ENCODE results near the gene NHSL1. TPM values are rescaled to one million over a fixed set of nuclear protein-coding genes. Genes with fewer than 3 reads are reported as not detected.

Gene NHSL1
- total RNA-seq, 1 donor from 2014 or later: 23.4 TPM

DNA sequence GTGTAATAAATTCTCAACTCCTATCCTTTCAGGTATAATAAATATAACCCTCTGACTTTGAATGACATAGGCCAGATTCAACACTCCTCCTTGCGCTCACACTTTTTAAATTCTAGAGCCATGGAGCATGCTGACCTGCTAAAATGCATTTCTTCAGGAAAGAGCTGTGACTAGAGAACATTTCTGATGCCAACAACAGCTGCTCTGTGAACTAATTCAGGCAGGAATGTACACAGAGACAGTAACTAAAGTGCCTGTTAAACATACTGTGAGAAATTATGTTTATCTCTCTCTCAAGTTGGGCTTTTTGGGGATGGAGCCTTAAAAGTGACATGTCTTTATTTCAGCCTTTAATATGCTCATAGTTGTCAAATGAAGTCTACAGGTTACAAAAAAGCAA lies 8.3 kb downstream of the NHSL1 start:
- H3K9me3 Mint-ChIP-seq (ENCODE audit: low read depth): no peaks in the 10 kb centered on the region
- peak overlapping the region; percentile 70 for H3K27ac Mint-ChIP-seq (ENCODE audit: unreplicated experiment)
- peaks cover 2% of the 10 kb centered on the region for H3K36me3 Mint-ChIP-seq (ENCODE audit: low read depth)
- DNase-seq (ENCODE audit: low spot score): no peak
- no peak overlapping the region for H3K4me3 Mint-ChIP-seq (ENCODE audit: unreplicated experiment)
- H3K4me1 Mint-ChIP-seq (ENCODE audit: low read depth): peaks cover 51% of the 10 kb centered on the region
- H3K27me3 Mint-ChIP-seq (ENCODE audit: low read depth): no peaks in the 10 kb centered on the region
- TF ChIP-seq, protein P1, sequence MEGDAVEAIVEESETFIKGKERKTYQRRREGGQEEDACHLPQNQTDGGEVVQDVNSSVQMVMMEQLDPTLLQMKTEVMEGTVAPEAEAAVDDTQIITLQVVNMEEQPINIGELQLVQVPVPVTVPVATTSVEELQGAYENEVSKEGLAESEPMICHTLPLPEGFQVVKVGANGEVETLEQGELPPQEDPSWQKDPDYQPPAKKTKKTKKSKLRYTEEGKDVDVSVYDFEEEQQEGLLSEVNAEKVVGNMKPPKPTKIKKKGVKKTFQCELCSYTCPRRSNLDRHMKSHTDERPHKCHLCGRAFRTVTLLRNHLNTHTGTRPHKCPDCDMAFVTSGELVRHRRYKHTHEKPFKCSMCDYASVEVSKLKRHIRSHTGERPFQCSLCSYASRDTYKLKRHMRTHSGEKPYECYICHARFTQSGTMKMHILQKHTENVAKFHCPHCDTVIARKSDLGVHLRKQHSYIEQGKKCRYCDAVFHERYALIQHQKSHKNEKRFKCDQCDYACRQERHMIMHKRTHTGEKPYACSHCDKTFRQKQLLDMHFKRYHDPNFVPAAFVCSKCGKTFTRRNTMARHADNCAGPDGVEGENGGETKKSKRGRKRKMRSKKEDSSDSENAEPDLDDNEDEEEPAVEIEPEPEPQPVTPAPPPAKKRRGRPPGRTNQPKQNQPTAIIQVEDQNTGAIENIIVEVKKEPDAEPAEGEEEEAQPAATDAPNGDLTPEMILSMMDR (IDR thresholded peaks at IDR 0.05): no peak

DNA sequence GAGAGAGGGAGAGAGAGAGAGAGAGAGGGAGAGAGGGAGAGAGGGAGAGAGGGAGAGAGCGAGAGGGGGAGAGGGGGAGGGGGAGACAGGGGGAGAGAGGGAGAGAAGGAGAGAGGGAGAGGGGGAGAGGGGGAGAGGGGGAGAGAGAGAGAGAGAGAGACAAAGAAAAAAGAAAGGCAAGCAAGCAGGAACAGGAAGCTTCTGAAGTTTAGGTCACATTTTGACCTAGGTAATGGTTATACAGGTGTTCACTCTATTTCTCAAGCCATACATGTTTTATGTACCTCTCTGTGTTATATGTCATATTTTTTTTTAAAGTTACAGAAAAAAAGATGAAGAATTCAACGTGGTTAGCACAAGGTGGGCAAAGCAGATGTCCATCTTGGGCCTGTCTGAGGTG lies 9.4 kb downstream of the NHSL1 start:
- Mint-ChIP-seq H3K36me3 (ENCODE audit: low read depth) (peaks cover 2% of the 10 kb centered on the region), H3K4me3 (ENCODE audit: unreplicated experiment) (no peak overlapping the region), H3K9me3 (ENCODE audit: low read depth) (no peaks in the 10 kb centered on the region), H3K27ac (ENCODE audit: unreplicated experiment) (peak overlapping the region; percentile 64), H3K27me3 (ENCODE audit: low read depth) (no peaks in the 10 kb centered on the region), H3K4me1 (ENCODE audit: low read depth) (peaks cover 63% of the 10 kb centered on the region)
- TF ChIP-seq, protein P1 (IDR thresholded peaks at IDR 0.05): no peak
- DNase-seq (ENCODE audit: low spot score): no peak

DNA sequence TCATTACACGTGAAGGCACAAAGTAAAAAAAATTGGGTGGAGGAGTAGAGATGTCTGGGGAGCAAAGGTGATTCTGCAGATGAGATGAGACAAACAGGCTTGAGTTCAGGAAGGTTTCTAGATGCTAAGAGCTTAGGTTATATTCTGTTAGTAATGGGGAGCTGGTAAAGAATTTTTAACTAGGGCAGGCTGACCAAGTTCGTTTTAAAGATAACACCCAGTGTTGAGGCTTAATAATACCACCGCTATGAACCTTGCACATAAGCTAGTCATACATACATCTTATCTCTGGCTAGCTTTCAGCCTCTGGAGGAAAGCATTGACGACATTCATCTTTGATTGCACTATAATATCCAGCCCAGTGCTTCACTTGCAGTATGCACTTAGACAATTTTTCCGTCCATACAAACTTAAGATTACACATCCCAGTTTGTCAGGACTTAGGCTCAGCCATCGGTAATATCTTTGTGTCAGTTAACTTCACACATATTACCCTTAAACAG lies 12.1 kb downstream of the NHSL1 start:
- H3K27ac Mint-ChIP-seq (ENCODE audit: unreplicated experiment): no peak overlapping the region
- H3K4me1 Mint-ChIP-seq (ENCODE audit: low read depth): peaks cover 42% of the 10 kb centered on the region

DNA sequence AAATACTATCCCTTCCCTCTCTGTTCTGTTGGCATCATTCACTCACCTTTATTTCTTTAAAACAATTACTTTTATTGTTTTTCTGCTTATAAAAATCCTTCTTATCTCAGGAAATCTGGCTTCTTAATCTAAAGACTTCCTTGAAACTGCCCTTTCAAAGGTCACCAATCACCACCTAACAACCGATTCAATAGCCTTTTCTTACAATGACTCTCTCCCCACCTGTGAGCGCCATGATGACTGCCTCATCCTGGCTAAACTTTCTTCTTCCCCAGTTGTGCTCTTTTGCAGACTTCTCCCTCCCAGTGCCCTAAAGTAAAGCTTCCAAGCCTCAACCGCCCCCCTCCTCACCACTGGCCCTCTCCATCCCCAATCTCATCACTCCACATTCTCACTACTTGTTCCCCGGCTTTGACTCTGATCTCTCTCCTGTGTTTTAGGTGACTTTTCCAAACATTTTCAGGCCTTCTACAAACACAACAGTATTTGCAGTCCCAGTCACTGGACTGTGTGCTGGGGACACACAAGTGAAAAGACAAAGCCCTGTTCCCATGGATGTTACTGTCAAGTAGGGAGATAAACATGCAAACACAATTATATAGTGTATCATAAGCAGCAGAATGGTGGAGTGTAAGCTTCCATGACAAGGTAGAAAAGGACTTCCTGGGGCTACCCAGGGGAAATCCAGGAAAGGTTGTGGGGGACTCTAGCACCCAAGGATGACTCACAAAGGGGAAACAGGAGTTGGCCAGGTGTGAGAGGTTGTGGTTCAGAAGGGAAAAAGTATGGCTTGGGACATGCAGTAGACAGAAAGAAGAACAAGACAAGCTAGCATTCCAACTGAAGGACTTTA lies 12.8 kb downstream of the NHSL1 start:
- DNase-seq (ENCODE audit: low spot score): no peak
- H3K27me3 Mint-ChIP-seq (ENCODE audit: low read depth): no peaks in the 10 kb centered on the region
- H3K36me3 Mint-ChIP-seq (ENCODE audit: low read depth): peaks cover 2% of the 10 kb centered on the region
- H3K27ac Mint-ChIP-seq (ENCODE audit: unreplicated experiment): no peak overlapping the region
- H3K4me1 Mint-ChIP-seq (ENCODE audit: low read depth): peaks cover 36% of the 10 kb centered on the region
- TF ChIP-seq, protein P1 (IDR thresholded peaks at IDR 0.05): no peak
- H3K4me3 Mint-ChIP-seq (ENCODE audit: unreplicated experiment): no peak overlapping the region
- no peaks in the 10 kb centered on the region for H3K9me3 Mint-ChIP-seq (ENCODE audit: low read depth)

More for the DNA sequence above, 12.1 kb downstream of the NHSL1 start:
- Mint-ChIP-seq H3K27me3 (ENCODE audit: low read depth) (no peaks in the 10 kb centered on the region), H3K36me3 (ENCODE audit: low read depth) (peaks cover 2% of the 10 kb centered on the region), H3K4me3 (ENCODE audit: unreplicated experiment) (no peak overlapping the region), H3K9me3 (ENCODE audit: low read depth) (no peaks in the 10 kb centered on the region)
- TF ChIP-seq, protein P1 (IDR thresholded peaks at IDR 0.05): no peak
- DNase-seq (ENCODE audit: low spot score): no peak

DNA sequence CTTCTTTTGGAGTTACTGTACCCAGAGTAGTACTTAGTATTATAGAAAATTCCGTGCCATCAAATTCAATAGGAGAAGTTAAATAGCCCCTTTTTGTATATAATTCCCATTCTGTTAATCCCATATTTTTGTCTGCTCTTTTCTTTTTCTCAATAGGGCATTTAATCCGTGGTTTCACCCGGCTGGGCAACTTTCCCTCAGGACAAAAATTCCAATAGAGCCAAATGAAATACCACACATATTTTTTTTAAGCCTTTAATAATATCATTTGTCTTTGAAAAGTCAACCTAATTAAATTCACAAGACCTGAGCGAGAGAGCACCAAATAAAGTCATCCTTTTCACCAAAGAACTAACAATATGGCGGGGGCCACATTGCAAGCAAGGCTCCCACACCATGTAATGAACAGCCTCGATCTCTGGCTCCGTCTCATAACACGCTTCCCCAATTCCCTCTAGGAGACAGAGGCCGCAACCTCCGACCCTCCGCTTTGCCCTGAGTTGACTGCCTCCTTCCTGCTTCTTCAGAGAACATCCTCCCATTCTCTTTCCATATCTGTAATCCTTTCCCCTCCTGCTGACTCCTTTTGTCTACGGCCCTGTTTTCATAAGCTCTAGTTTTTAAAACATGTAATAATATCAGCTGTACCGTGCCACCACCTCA lies 13.6 kb downstream of the NHSL1 start:
- peak overlapping the region; percentile 3 for H3K27ac Mint-ChIP-seq (ENCODE audit: unreplicated experiment)
- peaks cover 2% of the 10 kb centered on the region for H3K36me3 Mint-ChIP-seq (ENCODE audit: low read depth)
- peaks cover 28% of the 10 kb centered on the region for H3K4me1 Mint-ChIP-seq (ENCODE audit: low read depth)
- H3K9me3 Mint-ChIP-seq (ENCODE audit: low read depth): no peaks in the 10 kb centered on the region
- TF ChIP-seq, protein P1 (IDR thresholded peaks at IDR 0.05): no peak
- H3K27me3 Mint-ChIP-seq (ENCODE audit: low read depth): no peaks in the 10 kb centered on the region
- DNase-seq (ENCODE audit: low spot score): no peak
- H3K4me3 Mint-ChIP-seq (ENCODE audit: unreplicated experiment): peak overlapping the region; percentile 37

Measured in chondrocyte (in vitro differentiated cells).